ENCODE results near the gene MYCBP. TPM values are rescaled to one million over a fixed set of nuclear protein-coding genes. Genes with fewer than 3 reads are reported as not detected.

The MYCBP gene
- total and polyA plus RNA-seq, 2 of the 13 experiments (the other 11 are each of a cell fraction or from before 2014, with no cell fraction given), result 11.4 to 30.4 TPM

DNA sequence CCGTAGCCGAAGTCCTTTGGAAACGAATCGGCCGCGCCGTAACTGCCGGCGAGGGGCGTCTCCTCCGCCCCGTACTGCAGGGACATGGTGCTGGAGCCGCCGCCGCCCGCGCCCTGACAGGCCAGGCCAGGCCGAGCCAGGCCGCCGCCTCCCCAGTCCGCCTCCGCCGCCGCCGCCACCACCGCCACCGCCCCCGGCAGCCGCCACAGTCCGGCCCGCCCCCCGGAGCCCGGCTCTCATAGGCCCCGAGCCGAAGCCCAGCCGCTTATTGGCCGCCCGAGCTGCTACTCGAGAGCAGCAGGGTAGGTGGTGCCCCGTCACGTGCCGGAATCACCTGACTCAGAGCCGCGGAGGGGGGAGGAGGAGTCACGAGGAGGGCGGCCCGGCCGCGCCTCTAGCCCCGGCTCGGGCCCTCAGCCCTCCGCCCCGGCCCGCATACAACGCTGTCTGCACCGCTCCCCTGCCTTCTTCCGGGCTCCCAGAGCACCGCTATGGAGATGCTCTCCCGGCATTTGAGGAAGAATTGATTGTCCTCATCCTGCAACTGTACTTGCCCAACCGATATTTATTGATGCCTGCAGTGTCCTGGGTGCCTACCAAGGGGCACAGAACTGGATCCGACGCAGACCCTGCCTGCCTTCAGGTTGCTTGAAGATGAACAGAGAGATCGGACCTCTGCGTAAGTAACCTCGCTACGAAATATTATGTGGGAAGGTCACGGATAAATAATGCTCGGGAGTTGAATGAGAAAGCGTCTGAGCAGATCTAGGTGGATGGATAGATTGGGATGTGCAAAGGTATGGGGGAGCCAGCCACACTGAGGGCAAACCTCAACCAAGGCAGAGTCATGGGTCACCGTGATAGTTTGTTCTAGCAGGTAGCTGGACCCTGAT is 13.3 kb downstream of the MYCBP start, which contains the start of gene RRAGC (continued):
- TF ChIP-seq ZNF674 (CRISPR knock-in tag; IDR thresholded peaks at IDR 0.05; ENCODE audit: low read depth) (no peak), NPAS2 (CRISPR knock-in tag; IDR thresholded peaks at IDR 0.05; ENCODE audit: borderline replicate concordance) (no peak), ZNF614 (CRISPR knock-in tag; IDR thresholded peaks at IDR 0.05; ENCODE audit: borderline replicate concordance) (peak; percentile 69; the same call in 1 of the 2 replicates), ZNF20 (CRISPR knock-in tag; IDR thresholded peaks at IDR 0.05) (no peak), FOXK1 (CRISPR knock-in tag; IDR thresholded peaks at IDR 0.05; ENCODE audit: borderline replicate concordance, low read depth) (peak; percentile 69; the same call in 1 of the 2 replicates), KLF6 (CRISPR knock-in tag; IDR thresholded peaks at IDR 0.05) (peak; percentile 77; the same call in 1 of the 2 replicates), ZFYVE20 (CRISPR knock-in tag; IDR thresholded peaks at IDR 0.05; ENCODE audit: borderline replicate concordance, low read depth) (no peak), MXD4 (CRISPR knock-in tag; IDR thresholded peaks at IDR 0.05) (0 out of 2 replicates have a peak, but pooled peaks have one; percentile 37), ZNF160 (CRISPR knock-in tag; IDR thresholded peaks at IDR 0.05) (no peak), FOXM1 (CRISPR knock-in tag; IDR thresholded peaks at IDR 0.05) (no peak), SKI (IDR thresholded peaks at IDR 0.05; ENCODE audit: partially characterized antibody) (peak; percentile 86), ZNF761 (CRISPR knock-in tag; conservative IDR thresholded peaks at IDR 0.05) (no peak), SMAD3 (CRISPR knock-in tag; IDR thresholded peaks at IDR 0.05) (no peak), SRSF4 (IDR thresholded peaks at IDR 0.05; ENCODE audit: low read depth, low read length, poor library complexity, severe bottlenecking) (no peak), SP5 (CRISPR knock-in tag; IDR thresholded peaks at IDR 0.05; ENCODE audit: borderline replicate concordance, low read depth) (no peak), ZNF773 (CRISPR knock-in tag; IDR thresholded peaks at IDR 0.05; ENCODE audit: borderline replicate concordance) (no peak)
- TF ChIP-seq, protein P1, sequence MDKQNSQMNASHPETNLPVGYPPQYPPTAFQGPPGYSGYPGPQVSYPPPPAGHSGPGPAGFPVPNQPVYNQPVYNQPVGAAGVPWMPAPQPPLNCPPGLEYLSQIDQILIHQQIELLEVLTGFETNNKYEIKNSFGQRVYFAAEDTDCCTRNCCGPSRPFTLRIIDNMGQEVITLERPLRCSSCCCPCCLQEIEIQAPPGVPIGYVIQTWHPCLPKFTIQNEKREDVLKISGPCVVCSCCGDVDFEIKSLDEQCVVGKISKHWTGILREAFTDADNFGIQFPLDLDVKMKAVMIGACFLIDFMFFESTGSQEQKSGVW (CRISPR knock-in tag; IDR thresholded peaks at IDR 0.05; ENCODE audit: borderline replicate concordance), result no peak
- TF ChIP-seq, protein P2, sequence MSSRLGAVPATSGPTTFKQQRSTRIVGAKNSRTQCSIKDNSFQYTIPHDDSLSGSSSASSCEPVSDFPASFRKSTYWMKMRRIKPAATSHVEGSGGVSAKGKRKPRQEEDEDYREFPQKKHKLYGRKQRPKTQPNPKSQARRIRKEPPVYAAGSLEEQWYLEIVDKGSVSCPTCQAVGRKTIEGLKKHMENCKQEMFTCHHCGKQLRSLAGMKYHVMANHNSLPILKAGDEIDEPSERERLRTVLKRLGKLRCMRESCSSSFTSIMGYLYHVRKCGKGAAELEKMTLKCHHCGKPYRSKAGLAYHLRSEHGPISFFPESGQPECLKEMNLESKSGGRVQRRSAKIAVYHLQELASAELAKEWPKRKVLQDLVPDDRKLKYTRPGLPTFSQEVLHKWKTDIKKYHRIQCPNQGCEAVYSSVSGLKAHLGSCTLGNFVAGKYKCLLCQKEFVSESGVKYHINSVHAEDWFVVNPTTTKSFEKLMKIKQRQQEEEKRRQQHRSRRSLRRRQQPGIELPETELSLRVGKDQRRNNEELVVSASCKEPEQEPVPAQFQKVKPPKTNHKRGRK (CRISPR knock-in tag; IDR thresholded peaks at IDR 0.05), result no peak
- TF ChIP-seq, protein P3, sequence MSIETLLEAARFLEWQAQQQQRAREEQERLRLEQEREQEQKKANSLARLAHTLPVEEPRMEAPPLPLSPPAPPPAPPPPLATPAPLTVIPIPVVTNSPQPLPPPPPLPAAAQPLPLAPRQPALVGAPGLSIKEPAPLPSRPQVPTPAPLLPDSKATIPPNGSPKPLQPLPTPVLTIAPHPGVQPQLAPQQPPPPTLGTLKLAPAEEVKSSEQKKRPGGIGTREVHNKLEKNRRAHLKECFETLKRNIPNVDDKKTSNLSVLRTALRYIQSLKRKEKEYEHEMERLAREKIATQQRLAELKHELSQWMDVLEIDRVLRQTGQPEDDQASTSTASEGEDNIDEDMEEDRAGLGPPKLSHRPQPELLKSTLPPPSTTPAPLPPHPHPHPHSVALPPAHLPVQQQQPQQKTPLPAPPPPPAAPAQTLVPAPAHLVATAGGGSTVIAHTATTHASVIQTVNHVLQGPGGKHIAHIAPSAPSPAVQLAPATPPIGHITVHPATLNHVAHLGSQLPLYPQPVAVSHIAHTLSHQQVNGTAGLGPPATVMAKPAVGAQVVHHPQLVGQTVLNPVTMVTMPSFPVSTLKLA (IDR thresholded peaks at IDR 0.05), result peak; percentile 84

All from HepG2 (cell line).